IMR-90 (cell line): ENCODE data around the gene DAAM1. TPM values are rescaled to one million over a fixed set of nuclear protein-coding genes. Genes with fewer than 3 reads are reported as not detected.

Source experiments
- ATAC-seq: fragments of 200-7000 bp; cut with Tn5 transposase; 2 replicates; pipeline ENCODE4 v1.9.1; 2020; ENCODE audit warnings: low read depth, mild to moderate bottlenecking, moderate library complexity
- BruUV-seq: library from RNA; stranded (reverse); fragments of 400-500 nt; replicated peaks from 2 replicates; lab custom pipeline; 2021; lab: Mats Ljungman, UMichigan
- CTCF ChIA-PET: fragments of 300-600 bp; formaldehyde crosslinking; extraction: SDS; loops from one replicate; lab custom pipeline; 2021; ENCODE audit warnings: antibody characterized with exemption; lab: Yijun Ruan, JAX
- POLR2A ChIA-PET: fragments of 300-600 bp; sonication (Branson Sonifier 250); formaldehyde crosslinking; loops from one replicate; lab custom pipeline; 2022; ENCODE audit warnings: antibody characterized with exemption; ENCODE audit not compliant: unreplicated experiment; lab: Charles Lee
- DNase-seq: peaks from one replicate; pipeline ENCODE4 v3.0.0; 2013
- H2AFZ ChIP-seq: replicated peaks from 2 replicates; pipeline ENCODE3; 2013; ENCODE audit warnings: low read length, mild to moderate bottlenecking; ENCODE audit not compliant: poor library complexity
- H2AK5ac ChIP-seq: 2 replicates; pipeline ENCODE4 v1.6.1; 2013; ENCODE audit warnings: low read depth, low read length, inconsistent platforms
- H2AK9ac ChIP-seq: replicated peaks from 2 replicates; pipeline ENCODE3; 2013; ENCODE audit warnings: mild to moderate bottlenecking, low read depth, low read length, moderate library complexity; ENCODE audit not compliant: poor library complexity
- H2BK120ac ChIP-seq: 2 replicates; pipeline ENCODE4 v1.6.1; 2013; ENCODE audit warnings: low read depth, low read length, inconsistent platforms
- H2BK15ac ChIP-seq: 3 replicates; pipeline ENCODE4 v1.6.1; 2013; ENCODE audit warnings: low read depth, low read length, inconsistent platforms
- H2BK20ac ChIP-seq: 2 replicates; pipeline ENCODE4 v1.6.1; 2013; ENCODE audit warnings: low read depth, mild to moderate bottlenecking, inconsistent platforms, low read length, moderate library complexity
- H2BK5ac ChIP-seq: 2 replicates; pipeline ENCODE4 v1.6.1; 2013; ENCODE audit warnings: mild to moderate bottlenecking, low read depth, low read length, inconsistent platforms; ENCODE audit not compliant: poor library complexity, severe bottlenecking
- H3K14ac ChIP-seq: replicated peaks from 2 replicates; pipeline ENCODE4 v1.6.1; 2013; ENCODE audit warnings: low read depth, low read length, inconsistent platforms
- H3K18ac ChIP-seq: 2 replicates; pipeline ENCODE4 v1.6.1; 2013; ENCODE audit warnings: low read depth, low read length, control low read depth
- H3K23ac ChIP-seq: 2 replicates; pipeline ENCODE4 v1.6.1; 2013; ENCODE audit warnings: low read depth, low read length, inconsistent platforms
- H3K27ac ChIP-seq: 2 replicates; pipeline ENCODE4 v1.5.1; 2013; ENCODE audit warnings: mild to moderate bottlenecking, control low read depth, low read length; ENCODE audit not compliant: insufficient read depth
- H3K27me3 ChIP-seq: 2 replicates; pipeline ENCODE4 v1.6.1; 2013; ENCODE audit warnings: low read length; ENCODE audit not compliant: control insufficient read depth, insufficient read depth
- H3K36me3 ChIP-seq: 2 replicates; pipeline ENCODE4 v1.6.1; 2013; ENCODE audit warnings: low read length, mixed read lengths; ENCODE audit not compliant: control insufficient read depth, insufficient read depth
- H3K4ac ChIP-seq: 2 replicates; pipeline ENCODE4 v1.6.1; 2013; ENCODE audit warnings: low read depth, low read length, inconsistent platforms
- H3K4me1 ChIP-seq: 2 replicates; pipeline ENCODE4 v1.6.1; 2013; ENCODE audit warnings: low read length, mixed read lengths; ENCODE audit not compliant: control insufficient read depth, insufficient read depth
- H3K4me2 ChIP-seq: 2 replicates; pipeline ENCODE4 v1.6.1; 2013; ENCODE audit warnings: low read depth, mild to moderate bottlenecking, control low read depth, low read length, moderate library complexity
- H3K4me3 ChIP-seq: 2 replicates; pipeline ENCODE4 v1.5.1; 2013; ENCODE audit warnings: low read depth, mild to moderate bottlenecking, control low read depth, low read length, moderate library complexity; ENCODE audit not compliant: insufficient read depth
- H3K56ac ChIP-seq: 2 replicates; pipeline ENCODE4 v1.6.1; 2013; ENCODE audit warnings: low read length, inconsistent platforms; ENCODE audit not compliant: insufficient read depth; ENCODE audit errors: extremely low read depth
- H3K79me1 ChIP-seq, 2 experiments: 2 replicates each; pipeline ENCODE4 v1.6.1; 2013; ENCODE audit warnings: low read length in 2 of 2, inconsistent platforms in 1 of 2, low read depth in 1 of 2
- H3K9ac ChIP-seq: 2 replicates; pipeline ENCODE4 v1.6.1; 2013; ENCODE audit warnings: low read depth, low read length, control low read depth
- H3K9me1 ChIP-seq: 2 replicates; pipeline ENCODE4 v1.6.1; 2013; ENCODE audit warnings: low read length, inconsistent platforms; ENCODE audit not compliant: insufficient read depth
- H3K9me3 ChIP-seq: 2 replicates; pipeline ENCODE4 v1.6.1; 2013; ENCODE audit warnings: low read length; ENCODE audit not compliant: control insufficient read depth, insufficient read depth
- H4K20me1 ChIP-seq: 2 replicates; pipeline ENCODE4 v1.6.1; 2013; ENCODE audit warnings: low read length, inconsistent platforms; ENCODE audit not compliant: insufficient read depth
- H4K5ac ChIP-seq: 2 replicates; pipeline ENCODE4 v1.6.1; 2013; ENCODE audit warnings: mild to moderate bottlenecking, low read depth, low read length, control low read depth
- H4K8ac ChIP-seq, 2 experiments: 2 replicates each; pipeline ENCODE4 v1.6.1; 2013; ENCODE audit warnings: low read depth in 2 of 2, low read length in 2 of 2, control low read depth in 1 of 2, inconsistent platforms in 1 of 2
- H4K91ac ChIP-seq: 2 replicates; pipeline ENCODE4 v1.6.1; 2013; ENCODE audit warnings: low read depth, low read length, inconsistent platforms; ENCODE audit not compliant: insufficient read depth
- BHLHE40 ChIP-seq: fragments of 150-350 bp; IDR thresholded peaks from 2 replicates; pipeline ENCODE4 v1.6.1; 2016; ENCODE audit warnings: mild to moderate bottlenecking, low read depth, low read length
- CEBPB ChIP-seq: IDR thresholded peaks from 2 replicates; pipeline ENCODE4 v1.6.1; 2012; ENCODE audit warnings: low read depth, low read length, improper control_type of control experiment
- CHD1 ChIP-seq: IDR thresholded peaks from 2 replicates; pipeline ENCODE4 v1.6.1; 2012; ENCODE audit warnings: low read depth, low read length, improper control_type of control experiment
- FOS ChIP-seq: fragments of 150-350 bp; IDR thresholded peaks from 2 replicates; pipeline ENCODE4 v1.6.1; 2016; ENCODE audit warnings: low read depth, low read length
- MAFK ChIP-seq: IDR thresholded peaks from 2 replicates; pipeline ENCODE4 v1.6.1; 2012; ENCODE audit warnings: low read depth, low read length, improper control_type of control experiment
- MAZ ChIP-seq: IDR thresholded peaks from 2 replicates; pipeline ENCODE4 v1.6.1; 2012; ENCODE audit warnings: low read depth, mild to moderate bottlenecking, low read length, improper control_type of control experiment, moderate library complexity, borderline replicate concordance
- MXI1 ChIP-seq: IDR thresholded peaks from 2 replicates; pipeline ENCODE4 v1.6.1; 2012; ENCODE audit warnings: low read depth, mild to moderate bottlenecking, low read length, moderate library complexity, borderline replicate concordance
- NFE2L2 ChIP-seq: fragments of 150-350 bp; IDR thresholded peaks from 2 replicates; pipeline ENCODE4 v1.6.1; 2016; ENCODE audit warnings: low read depth, mild to moderate bottlenecking, low read length
- POLR2A ChIP-seq: IDR thresholded peaks from 2 replicates; pipeline ENCODE4 v1.6.1; 2012; ENCODE audit warnings: mild to moderate bottlenecking, low read depth, low read length
- RAD21 ChIP-seq: IDR thresholded peaks from 2 replicates; pipeline ENCODE4 v1.6.1; 2012; ENCODE audit warnings: low read length, improper control_type of control experiment
- RCOR1 ChIP-seq: IDR thresholded peaks from 2 replicates; pipeline ENCODE4 v1.6.1; 2012; ENCODE audit warnings: mild to moderate bottlenecking, low read length, improper control_type of control experiment; ENCODE audit not compliant: insufficient replicate concordance
- SMC3 ChIP-seq: fragments of 150-350 bp; IDR thresholded peaks from 2 replicates; pipeline ENCODE4 v1.6.1; 2016; ENCODE audit warnings: low read depth, mild to moderate bottlenecking, antibody characterized with exemption, low read length, moderate library complexity
- USF2 ChIP-seq: fragments of 150-350 bp; IDR thresholded peaks from 2 replicates; pipeline ENCODE4 v1.6.1; 2017; ENCODE audit warnings: mild to moderate bottlenecking, antibody characterized with exemption, low read length, low read depth
- WGBS, 2 experiments: methylation state at CpG; one replicate each; pipeline versions ENCODE4 v1.1.5 to v1.1.7; 2013; ENCODE audit warnings: missing lambda C conversion rate in 2 of 2; ENCODE audit not compliant: insufficient read length in 1 of 2; ENCODE audit errors: extremely low coverage in 2 of 2; 5-methylcytosine and 5-hydroxymethylcytosine counted together
- dilution Hi-C: fragments of 300-500 bp; cut with HindIII; formaldehyde crosslinking; loops from one replicate; pipeline ENCODE4 v1.14.3; 2018; ENCODE audit warnings: low sequenced_read_pairs; ENCODE audit not compliant: unreplicated experiment
- in situ Hi-C: fragments of 300-500 bp; cut with MboI; formaldehyde crosslinking; loops from 3 replicates; pipeline ENCODE4 v1.14.3; 2019; ENCODE audit warnings: low sequenced_read_pairs, inconsistent platforms, mixed read lengths
- intact Hi-C: fragments of 100-400 bp; cut with micrococcal nuclease; formaldehyde crosslinking; loops from 2 replicates; pipeline ENCODE4 v1.10.0; 2022
- polyA plus RNA-seq, 3 experiments: library from polyadenylated mRNA; depleted of rRNA; stranded (reverse); fragments of >200 nt; gene quantifications; 2 replicates each; pipeline ENCODE4 v1.2.3, GENCODE V29; 2012; ENCODE audit warnings: low replicate concordance in 1 of 3
- total RNA-seq: library from RNA; depleted of rRNA; stranded (reverse); fragments of >200 nt; gene quantifications from 2 replicates; pipeline ENCODE4 v1.2.3, GENCODE V29; 2012
- TF ChIP-seq, protein P1 (sequence below): fragments of 150-350 bp; IDR thresholded peaks from 2 replicates; pipeline ENCODE4 v1.6.1; 2016; ENCODE audit warnings: low read depth, mild to moderate bottlenecking, low read length, moderate library complexity, borderline replicate concordance
- TF ChIP-seq, protein P2 (sequence below): conservative IDR thresholded peaks from 2 replicates; pipeline ENCODE4 v1.5.1; 2012; ENCODE audit warnings: mild to moderate bottlenecking, low read depth, low read length, improper control_type of control experiment

DAAM1 gene
- total and polyA plus RNA-seq, 2 of the 4 experiments (the other 2 are of a cell fraction), result 4.8 to 5.4 TPM

GRCh38 chr14:59395672-59396071, 207.2 kb downstream of the DAAM1 start:
- intact Hi-C loops, result no loop called here

More at GRCh38 chr14:59395672-59396071, 207.2 kb downstream of the DAAM1 start:
- in situ Hi-C loops (no loop called here), dilution Hi-C loops (no loop called here)
- Histone ChIP-seq H4K20me1 (no peaks in the 10 kb centered on the region), H4K91ac (no peak overlapping the region), H3K27me3 (no peaks in the 10 kb centered on the region), H2AK5ac (no peak overlapping the region), H3K9me3 (no peaks in the 10 kb centered on the region), H4K8ac (no peak overlapping the region), H3K4me3 (no peak overlapping the region), H3K4me1 (no peaks in the 10 kb centered on the region), H3K4me2 (no peak overlapping the region), H3K79me1 (no peaks in the 10 kb centered on the region), H2BK20ac (no peak overlapping the region), H3K9me1 (no peaks in the 10 kb centered on the region), H3K14ac (no peak overlapping the region), H2BK15ac (no peak overlapping the region), H2AFZ (no peak overlapping the region), H3K36me3 (no peaks in the 10 kb centered on the region), H2BK120ac (no peak overlapping the region), H3K4ac (no peak overlapping the region), H2AK9ac (no peak overlapping the region), H3K9ac (no peak overlapping the region), H3K56ac (no peak overlapping the region), H3K18ac (no peak overlapping the region), H4K5ac (no peak overlapping the region), H3K27ac (no peak overlapping the region), H3K23ac (no peak overlapping the region), H2BK5ac (no peak overlapping the region)
- POLR2A ChIA-PET, result no interaction called here
- DNase-seq (no peak), ATAC-seq (no peak)
- no peak for TF ChIP-seq CEBPB
- no peak for TF ChIP-seq RCOR1
- no peak for TF ChIP-seq MAZ
- TF ChIP-seq RAD21, result no peak
- no peak for TF ChIP-seq USF2
- TF ChIP-seq POLR2A, result no peak
- no peak for TF ChIP-seq MAFK
- TF ChIP-seq CHD1, result no peak
- TF ChIP-seq SMC3, result no peak
- no peak for TF ChIP-seq FOS
- TF ChIP-seq, protein P1, sequence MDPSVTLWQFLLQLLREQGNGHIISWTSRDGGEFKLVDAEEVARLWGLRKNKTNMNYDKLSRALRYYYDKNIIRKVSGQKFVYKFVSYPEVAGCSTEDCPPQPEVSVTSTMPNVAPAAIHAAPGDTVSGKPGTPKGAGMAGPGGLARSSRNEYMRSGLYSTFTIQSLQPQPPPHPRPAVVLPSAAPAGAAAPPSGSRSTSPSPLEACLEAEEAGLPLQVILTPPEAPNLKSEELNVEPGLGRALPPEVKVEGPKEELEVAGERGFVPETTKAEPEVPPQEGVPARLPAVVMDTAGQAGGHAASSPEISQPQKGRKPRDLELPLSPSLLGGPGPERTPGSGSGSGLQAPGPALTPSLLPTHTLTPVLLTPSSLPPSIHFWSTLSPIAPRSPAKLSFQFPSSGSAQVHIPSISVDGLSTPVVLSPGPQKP, result no peak
- no peak for TF ChIP-seq BHLHE40
- TF ChIP-seq, protein P2, sequence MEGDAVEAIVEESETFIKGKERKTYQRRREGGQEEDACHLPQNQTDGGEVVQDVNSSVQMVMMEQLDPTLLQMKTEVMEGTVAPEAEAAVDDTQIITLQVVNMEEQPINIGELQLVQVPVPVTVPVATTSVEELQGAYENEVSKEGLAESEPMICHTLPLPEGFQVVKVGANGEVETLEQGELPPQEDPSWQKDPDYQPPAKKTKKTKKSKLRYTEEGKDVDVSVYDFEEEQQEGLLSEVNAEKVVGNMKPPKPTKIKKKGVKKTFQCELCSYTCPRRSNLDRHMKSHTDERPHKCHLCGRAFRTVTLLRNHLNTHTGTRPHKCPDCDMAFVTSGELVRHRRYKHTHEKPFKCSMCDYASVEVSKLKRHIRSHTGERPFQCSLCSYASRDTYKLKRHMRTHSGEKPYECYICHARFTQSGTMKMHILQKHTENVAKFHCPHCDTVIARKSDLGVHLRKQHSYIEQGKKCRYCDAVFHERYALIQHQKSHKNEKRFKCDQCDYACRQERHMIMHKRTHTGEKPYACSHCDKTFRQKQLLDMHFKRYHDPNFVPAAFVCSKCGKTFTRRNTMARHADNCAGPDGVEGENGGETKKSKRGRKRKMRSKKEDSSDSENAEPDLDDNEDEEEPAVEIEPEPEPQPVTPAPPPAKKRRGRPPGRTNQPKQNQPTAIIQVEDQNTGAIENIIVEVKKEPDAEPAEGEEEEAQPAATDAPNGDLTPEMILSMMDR, result no peak
- no peak for TF ChIP-seq NFE2L2
- no peak for TF ChIP-seq MXI1
- WGBS, 2 experiments, result no CpG with 5 or more reads among the region's 3 CpGs
- CTCF ChIA-PET, result no interaction called here
- BruUV-seq, result no TSS peak
